ENCODE measurements around the gene KCNQ2. TPM values are rescaled to one million over a fixed set of nuclear protein-coding genes. Genes with fewer than 3 reads are reported as not detected.

Gene KCNQ2
- polyA plus RNA-seq, 3 donors, result not detected

- H3K36me3 Mint-ChIP-seq, result no peaks in the 10 kb centered on the region
- H3K27me3 ChIP-seq (ENCODE audit: control insufficient read depth in 2 of 2, insufficient read depth in 2 of 2, low read length in 2 of 2), result no peaks in the 10 kb centered on the region
- peaks cover 0 to 1% (median 0%) of the 10 kb centered on the region in 7 donors for H3K9me3 Mint-ChIP-seq
- H4K20me1 ChIP-seq (ENCODE audit: insufficient read depth, low read length), result no peaks in the 10 kb centered on the region
- no peaks in the 10 kb centered on the region for H3K36me3 ChIP-seq (replicated peaks in 1 of 2; ENCODE audit: control insufficient read depth in 1 of 2, insufficient read depth in 2 of 2, low read length in 2 of 2)
- no peaks in the 10 kb centered on the region for H3K9me3 ChIP-seq (replicated peaks in 1 of 2; ENCODE audit: control insufficient read depth in 1 of 2, insufficient read depth in 1 of 2, low read length in 2 of 2)
- H3K4me2 ChIP-seq (replicated peaks; ENCODE audit: extremely low read depth, low read length, poor library complexity, severe bottlenecking), result no peak overlapping the region
- H3K9ac ChIP-seq (ENCODE audit: insufficient read depth, low read length, poor library complexity, severe bottlenecking), result no peak overlapping the region
- no peak for DNase-seq
- H3K79me2 ChIP-seq (ENCODE audit: insufficient read depth, low read length), result no peaks in the 10 kb centered on the region
- no peak for TF ChIP-seq CTCF (IDR thresholded peaks at IDR 0.05)
- H3K4me3 Mint-ChIP-seq, result no peak overlapping the region
- peaks cover 1 to 7% (median 3%) of the 10 kb centered on the region in 3 donors for H3K27me3 Mint-ChIP-seq (ENCODE audit: low read depth in 3 of 3)
- H3K4me1 Mint-ChIP-seq, result no peaks in the 10 kb centered on the region
- H3K27ac Mint-ChIP-seq, result no peak overlapping the region
- no peak overlapping the region for H3K27ac ChIP-seq (ENCODE audit: low read depth in 1 of 2, low read length in 2 of 2)
- no peak overlapping the region for H3K4me3 ChIP-seq (replicated peaks in 1 of 3; ENCODE audit: low read depth in 2 of 3, low read length in 3 of 3)
- no peaks in the 10 kb centered on the region for H3K4me1 ChIP-seq (ENCODE audit: control insufficient read depth in 1 of 2, insufficient read depth in 2 of 2, low read length in 2 of 2)
- intact Hi-C loops (cut with micrococcal nuclease), result no loop called here
- H2AFZ ChIP-seq (ENCODE audit: insufficient read depth, low read depth, low read length, poor library complexity, severe bottlenecking), result no peak overlapping the region
- 92% methylated on average over 27 of the region's 33 CpGs for WGBS (ENCODE audit: insufficient coverage)
Measured at GRCh38 chr20:63413963-63414684, 58.3 kb downstream of the KCNQ2 start.

DNA sequence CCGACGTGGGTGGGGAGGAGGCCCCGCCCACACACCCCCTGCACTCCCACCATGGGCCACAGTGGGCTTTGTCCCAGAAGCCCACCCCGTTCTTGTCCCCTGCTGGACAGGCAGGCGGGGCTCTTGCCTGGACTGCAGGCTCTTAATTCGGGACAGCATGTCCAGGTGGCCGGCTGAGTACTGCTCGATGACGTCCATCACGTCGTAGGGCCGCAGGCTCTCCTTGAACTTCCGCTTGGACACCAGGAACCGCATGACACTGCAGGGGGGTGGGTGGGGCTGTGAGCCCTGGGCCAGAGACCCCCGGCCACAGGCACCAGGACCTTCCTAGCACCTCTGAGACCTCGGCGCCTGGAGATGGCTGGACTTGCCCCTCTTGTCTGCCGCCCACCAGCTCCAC, 59.1 kb downstream of the KCNQ2 start:
- no peaks in the 10 kb centered on the region for H3K4me1 Mint-ChIP-seq
- Histone ChIP-seq H3K27me3 (ENCODE audit: control insufficient read depth in 2 of 2, insufficient read depth in 2 of 2, low read length in 2 of 2) (no peaks in the 10 kb centered on the region), H2AFZ (ENCODE audit: insufficient read depth, low read depth, low read length, poor library complexity, severe bottlenecking) (no peak overlapping the region), H3K9me3 (replicated peaks in 1 of 2; ENCODE audit: control insufficient read depth in 1 of 2, insufficient read depth in 1 of 2, low read length in 2 of 2) (no peaks in the 10 kb centered on the region), H3K4me2 (replicated peaks; ENCODE audit: extremely low read depth, low read length, poor library complexity, severe bottlenecking) (no peak overlapping the region), H3K36me3 (replicated peaks in 1 of 2; ENCODE audit: control insufficient read depth in 1 of 2, insufficient read depth in 2 of 2, low read length in 2 of 2) (no peaks in the 10 kb centered on the region), H3K4me3 (replicated peaks in 1 of 3; ENCODE audit: low read depth in 2 of 3, low read length in 3 of 3) (no peak overlapping the region), H3K9ac (ENCODE audit: insufficient read depth, low read length, poor library complexity, severe bottlenecking) (no peak overlapping the region), H3K27ac (ENCODE audit: low read depth in 1 of 2, low read length in 2 of 2) (no peak overlapping the region), H3K79me2 (ENCODE audit: insufficient read depth, low read length) (no peaks in the 10 kb centered on the region), H4K20me1 (ENCODE audit: insufficient read depth, low read length) (no peaks in the 10 kb centered on the region), H3K4me1 (ENCODE audit: control insufficient read depth in 1 of 2, insufficient read depth in 2 of 2, low read length in 2 of 2) (no peaks in the 10 kb centered on the region)
- H3K4me3 Mint-ChIP-seq, result no peak overlapping the region
- intact Hi-C loops (cut with micrococcal nuclease), result no loop called here
- WGBS (ENCODE audit: insufficient coverage), result 93% methylated on average over 15 of the region's 18 CpGs
- DNase-seq, result no peak
- no peak overlapping the region for H3K27ac Mint-ChIP-seq
- peaks cover 0 to 1% (median 0%) of the 10 kb centered on the region in 7 donors for H3K9me3 Mint-ChIP-seq
- H3K36me3 Mint-ChIP-seq, result no peaks in the 10 kb centered on the region
- H3K27me3 Mint-ChIP-seq (ENCODE audit: low read depth in 3 of 3), result peaks cover 1 to 7% (median 3%) of the 10 kb centered on the region in 3 donors
- TF ChIP-seq CTCF (IDR thresholded peaks at IDR 0.05), result no peak
